ENCODE results near the gene HLA-DMA. TPM values are rescaled to one million over a fixed set of nuclear protein-coding genes. Genes with fewer than 3 reads are reported as not detected.

Gene HLA-DMA
- total RNA-seq, 1 donor, result 1.6 TPM

GRCh38 chr6:32970413-32971241 lies 17.7 kb upstream of the HLA-DMA start:
- TF ChIP-seq, protein P1, sequence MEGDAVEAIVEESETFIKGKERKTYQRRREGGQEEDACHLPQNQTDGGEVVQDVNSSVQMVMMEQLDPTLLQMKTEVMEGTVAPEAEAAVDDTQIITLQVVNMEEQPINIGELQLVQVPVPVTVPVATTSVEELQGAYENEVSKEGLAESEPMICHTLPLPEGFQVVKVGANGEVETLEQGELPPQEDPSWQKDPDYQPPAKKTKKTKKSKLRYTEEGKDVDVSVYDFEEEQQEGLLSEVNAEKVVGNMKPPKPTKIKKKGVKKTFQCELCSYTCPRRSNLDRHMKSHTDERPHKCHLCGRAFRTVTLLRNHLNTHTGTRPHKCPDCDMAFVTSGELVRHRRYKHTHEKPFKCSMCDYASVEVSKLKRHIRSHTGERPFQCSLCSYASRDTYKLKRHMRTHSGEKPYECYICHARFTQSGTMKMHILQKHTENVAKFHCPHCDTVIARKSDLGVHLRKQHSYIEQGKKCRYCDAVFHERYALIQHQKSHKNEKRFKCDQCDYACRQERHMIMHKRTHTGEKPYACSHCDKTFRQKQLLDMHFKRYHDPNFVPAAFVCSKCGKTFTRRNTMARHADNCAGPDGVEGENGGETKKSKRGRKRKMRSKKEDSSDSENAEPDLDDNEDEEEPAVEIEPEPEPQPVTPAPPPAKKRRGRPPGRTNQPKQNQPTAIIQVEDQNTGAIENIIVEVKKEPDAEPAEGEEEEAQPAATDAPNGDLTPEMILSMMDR (IDR thresholded peaks at IDR 0.05; ENCODE audit: insufficient read depth, low read length), result no peak
- peak overlapping the region; percentile 71 for H3K4me3 ChIP-seq (ENCODE audit: low read depth, low read length)
- DNase-seq (ENCODE audit: low read depth), result peak; percentile 92

DNA sequence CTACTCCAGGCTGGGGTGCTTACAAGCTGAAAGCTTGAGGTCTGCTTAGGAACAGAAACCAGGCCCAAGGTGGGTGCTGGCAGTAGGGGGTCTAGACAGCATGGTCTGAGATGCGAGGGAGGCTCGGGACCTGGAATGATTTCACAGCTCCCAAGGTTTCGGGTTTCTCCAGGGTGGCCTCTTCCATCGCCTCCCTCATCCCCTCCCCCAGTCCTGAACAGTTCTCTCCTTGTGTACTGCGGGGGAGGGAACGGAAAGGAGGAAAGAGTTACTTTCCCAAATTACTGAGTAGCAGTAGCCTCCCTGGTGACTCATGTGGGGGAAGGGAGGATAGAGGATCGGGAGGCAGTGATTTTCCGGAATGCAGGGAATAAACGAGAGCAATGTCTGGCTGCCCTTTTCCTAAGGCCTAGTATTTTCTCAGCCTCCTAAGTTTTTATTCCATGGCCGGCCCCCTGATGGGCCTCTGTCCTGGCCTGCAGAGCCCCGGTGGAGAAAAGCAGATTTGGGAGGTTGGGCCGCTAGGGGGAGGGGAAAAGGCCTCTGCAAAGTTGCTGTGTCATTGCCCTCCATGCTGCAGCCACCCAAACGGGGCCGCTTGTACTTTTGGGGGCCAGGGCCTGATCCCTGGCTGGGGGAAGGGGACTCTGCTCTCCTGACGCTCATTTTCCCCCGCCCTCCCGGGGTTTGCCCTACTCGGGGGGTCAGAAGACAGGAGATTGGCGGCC lies 17.0 kb upstream of the HLA-DMA start:
- TF ChIP-seq, protein P1 (IDR thresholded peaks at IDR 0.05; ENCODE audit: insufficient read depth, low read length), result peak; percentile 27
- DNase-seq (ENCODE audit: low read depth), result peak; percentile 96
- H3K4me3 ChIP-seq (ENCODE audit: low read depth, low read length), result peak overlapping the region; percentile 71

- peak; percentile 87 for DNase-seq (ENCODE audit: low read depth)
- peak overlapping the region; percentile 71 for H3K4me3 ChIP-seq (ENCODE audit: low read depth, low read length)
- TF ChIP-seq, protein P1 (IDR thresholded peaks at IDR 0.05; ENCODE audit: insufficient read depth, low read length), result peak; percentile 27
These were observed 16.2 kb upstream of the HLA-DMA start for GRCh38 chr6:32968867-32969684.

GRCh38 chr6:32968093-32968866 lies 15.4 kb upstream of the HLA-DMA start, which contains the start of gene BRD2:
Gene BRD2 (plus strand): TSS chr6:32968594. CDS start chr6:32972899, 4,305 bp downstream.
- TF ChIP-seq, protein P1 (IDR thresholded peaks at IDR 0.05; ENCODE audit: insufficient read depth, low read length), result no peak
- peak; percentile 96 for DNase-seq (ENCODE audit: low read depth)
- H3K4me3 ChIP-seq (ENCODE audit: low read depth, low read length), result peak within 1 kb of the TSS; percentile 71

GRCh38 chr6:32967151-32968091 lies 14.5 kb upstream of the HLA-DMA start:
- peak overlapping the region; percentile 71 for H3K4me3 ChIP-seq (ENCODE audit: low read depth, low read length)
- TF ChIP-seq, protein P1 (IDR thresholded peaks at IDR 0.05; ENCODE audit: insufficient read depth, low read length), result peak; percentile 58
- DNase-seq (ENCODE audit: low read depth), result peak; percentile 57
